Measurements from ENCODE around the gene CAMSAP1. TPM values are rescaled to one million over a fixed set of nuclear protein-coding genes. Genes with fewer than 3 reads are reported as not detected.
A peak's percentile ranks its signal among the peaks of the same experiment; 100 is the strongest.

Gene CAMSAP1
- total RNA-seq, 1 experiment from 2014 or later: 52.7 TPM

- Histone ChIP-seq H4K20me1 (ENCODE audit: control insufficient read depth, insufficient read depth, insufficient read length) (no peaks in the 10 kb centered on the region), H2AK5ac (ENCODE audit: insufficient read length, low read length) (no peak overlapping the region), H3K18ac (ENCODE audit: insufficient read length, low read depth, low read length) (no peak overlapping the region), H2BK12ac (ENCODE audit: insufficient read length, low read depth, low read length) (no peak overlapping the region), H3K79me1 (ENCODE audit: insufficient read depth, low read depth, low read length, poor library complexity, severe bottlenecking) (no peaks in the 10 kb centered on the region), H3K4me1 (ENCODE audit: insufficient read depth, low read length) (no peaks in the 10 kb centered on the region), H3K23me2 (ENCODE audit: insufficient read length, low read depth, low read length, poor library complexity, severe bottlenecking) (no peaks in the 10 kb centered on the region), H3K14ac (ENCODE audit: insufficient read depth, low read length) (no peak overlapping the region), H2BK15ac (ENCODE audit: low read depth, low read length) (no peak overlapping the region), H2BK5ac (ENCODE audit: insufficient read length, low read length) (no peak overlapping the region), H3K27me3 (ENCODE audit: insufficient read depth, low read length) (no peaks in the 10 kb centered on the region), H2BK120ac (ENCODE audit: low read depth, low read length, poor library complexity, severe bottlenecking) (no peak overlapping the region), H4K8ac (replicated peaks; ENCODE audit: insufficient read length, low read depth, low read length) (no peak overlapping the region), H2BK20ac (ENCODE audit: low read depth, low read length, poor library complexity, severe bottlenecking) (no peak overlapping the region), H3K9me3 (ENCODE audit: control insufficient read depth, low read depth, low read length) (no peaks in the 10 kb centered on the region), H3K79me2 (ENCODE audit: insufficient read depth, low read length) (no peaks in the 10 kb centered on the region), H4K91ac (ENCODE audit: insufficient read length, low read depth, low read length) (no peak overlapping the region), H4K5ac (ENCODE audit: insufficient read length, low read depth, low read length) (no peak overlapping the region), H3K9ac (ENCODE audit: extremely low read depth, insufficient read length, low read length) (no peak overlapping the region), H3K4ac (ENCODE audit: low read depth, low read length) (no peak overlapping the region), H3K27ac (ENCODE audit: insufficient read length, low read depth, low read length) (no peak overlapping the region), H3K4me2 (ENCODE audit: insufficient read depth, insufficient read length, low read length) (no peak overlapping the region), H3K23ac (ENCODE audit: insufficient read length, low read depth, low read length) (no peak overlapping the region), H2AFZ (ENCODE audit: low read length) (no peak overlapping the region), H3T11ph (ENCODE audit: low read length) (no peak overlapping the region), H3K56ac (ENCODE audit: insufficient read length, low read depth, low read length) (no peak overlapping the region)
- no peak for DNase-seq
- peaks cover 8 to 17% of the 10 kb centered on the region in 2 experiments for H3K4me1 Mint-ChIP-seq
- TF ChIP-seq, protein P1, sequence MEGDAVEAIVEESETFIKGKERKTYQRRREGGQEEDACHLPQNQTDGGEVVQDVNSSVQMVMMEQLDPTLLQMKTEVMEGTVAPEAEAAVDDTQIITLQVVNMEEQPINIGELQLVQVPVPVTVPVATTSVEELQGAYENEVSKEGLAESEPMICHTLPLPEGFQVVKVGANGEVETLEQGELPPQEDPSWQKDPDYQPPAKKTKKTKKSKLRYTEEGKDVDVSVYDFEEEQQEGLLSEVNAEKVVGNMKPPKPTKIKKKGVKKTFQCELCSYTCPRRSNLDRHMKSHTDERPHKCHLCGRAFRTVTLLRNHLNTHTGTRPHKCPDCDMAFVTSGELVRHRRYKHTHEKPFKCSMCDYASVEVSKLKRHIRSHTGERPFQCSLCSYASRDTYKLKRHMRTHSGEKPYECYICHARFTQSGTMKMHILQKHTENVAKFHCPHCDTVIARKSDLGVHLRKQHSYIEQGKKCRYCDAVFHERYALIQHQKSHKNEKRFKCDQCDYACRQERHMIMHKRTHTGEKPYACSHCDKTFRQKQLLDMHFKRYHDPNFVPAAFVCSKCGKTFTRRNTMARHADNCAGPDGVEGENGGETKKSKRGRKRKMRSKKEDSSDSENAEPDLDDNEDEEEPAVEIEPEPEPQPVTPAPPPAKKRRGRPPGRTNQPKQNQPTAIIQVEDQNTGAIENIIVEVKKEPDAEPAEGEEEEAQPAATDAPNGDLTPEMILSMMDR (conservative IDR thresholded peaks at IDR 0.05): no peak
- no peaks in the 10 kb centered on the region; a peak in 1 of 5 replicates for H3K9me3 Mint-ChIP-seq
- peak overlapping the region in 2 of 3 experiments; percentile 26 to 82; a peak in 5 of 7 replicates for H3K27ac Mint-ChIP-seq
- no peaks in the 10 kb centered on the region; the same call in 1 of the 2 replicates for H3K27me3 Mint-ChIP-seq (ENCODE audit: low read depth)
- no CpG with 5 or more reads among the region's 13 CpGs for WGBS (ENCODE audit: extremely low coverage, insufficient read length, low lambda C conversion rate)
- no peaks in the 10 kb centered on the region for H3K36me3 Mint-ChIP-seq (ENCODE audit: insufficient read depth in 1 of 3, low read depth in 3 of 3)
- no peak overlapping the region for H3K4me3 Mint-ChIP-seq
Measured at GRCh38 chr9:135799261-135799660, 108.1 kb downstream of the CAMSAP1 start.

Data from H9 (cell line).